HepG2 (cell line): ENCODE data around the gene TMF1. TPM values are rescaled to one million over a fixed set of nuclear protein-coding genes. Genes with fewer than 3 reads are reported as not detected.
A peak's percentile ranks its signal among the peaks of the same experiment; 100 is the strongest.

Experiments
- AKAP8 ChIP-seq: sonication (generic); formaldehyde crosslinking; IDR thresholded peaks from 2 replicates; pipeline ENCODE4 v1.5.1; 2020; ENCODE audit warnings: mild to moderate bottlenecking, missing genetic modification reagents
- ATF5 ChIP-seq: sonication (generic); formaldehyde crosslinking; IDR thresholded peaks from 2 replicates; pipeline ENCODE4 v1.4.0; 2020; ENCODE audit warnings: mild to moderate bottlenecking, low read depth, missing genetic modification reagents
- BCL6 ChIP-seq: IDR thresholded peaks from 2 replicates; pipeline ENCODE4 v1.6.1; 2016; ENCODE audit warnings: missing genetic modification reagents, missing compliant biosample characterization
- CENPX ChIP-seq: sonication (generic); formaldehyde crosslinking; IDR thresholded peaks from 2 replicates; pipeline ENCODE4 v1.9.0; 2021; ENCODE audit warnings: mild to moderate bottlenecking, missing genetic modification reagents, moderate library complexity
- FOXA1 ChIP-seq, 2 experiments: fragments of 450-650 bp in 1 of 2; sonication (generic) in 1 of 2; formaldehyde crosslinking in 1 of 2; IDR thresholded peaks; 2 replicates each; pipeline versions ENCODE4 v1.4.0 to v1.6.1; 2016 to 2020; ENCODE audit warnings: missing genetic modification reagents in 1 of 2
- FOXP1 ChIP-seq, 2 experiments: fragments of 450-650 bp in 1 of 2; IDR thresholded peaks; 2 replicates each; pipeline ENCODE4 v1.6.1; 2017 to 2018; ENCODE audit warnings: antibody characterized with exemption in 1 of 2
- FOXP4 ChIP-seq: sonication (generic); formaldehyde crosslinking; IDR thresholded peaks from 2 replicates; pipeline ENCODE4 v1.4.0; 2020; ENCODE audit warnings: missing genetic modification reagents
- GLI4 ChIP-seq: sonication (generic); formaldehyde crosslinking; IDR thresholded peaks from 2 replicates; pipeline ENCODE4 v1.5.1; 2020; ENCODE audit warnings: missing genetic modification reagents, mild to moderate bottlenecking, moderate library complexity, borderline replicate concordance
- HOMEZ ChIP-seq: IDR thresholded peaks from 2 replicates; pipeline ENCODE4 v1.6.1; 2016; ENCODE audit warnings: low read depth
- IRF9 ChIP-seq: sonication (generic); formaldehyde crosslinking; IDR thresholded peaks from 2 replicates; pipeline ENCODE4 v1.8.0; 2022; ENCODE audit warnings: missing genetic modification reagents, mild to moderate bottlenecking, borderline replicate concordance
- KAT2B ChIP-seq: fragments of 150-350 bp; IDR thresholded peaks from 2 replicates; pipeline ENCODE4 v1.6.1; 2014; ENCODE audit warnings: low read depth, low read length, borderline replicate concordance
- MYNN ChIP-seq: sonication (generic); formaldehyde crosslinking; IDR thresholded peaks from 2 replicates; pipeline ENCODE4 v1.4.0; 2020; ENCODE audit warnings: mild to moderate bottlenecking, low read depth, missing genetic modification reagents
- POLR2G ChIP-seq: fragments of 200-400 bp; formaldehyde crosslinking; IDR thresholded peaks from 2 replicates; pipeline ENCODE4 v1.6.1; 2018; ENCODE audit warnings: mild to moderate bottlenecking, low read depth, low read length, moderate library complexity
- RBAK ChIP-seq: sonication (generic); formaldehyde crosslinking; IDR thresholded peaks from 2 replicates; pipeline ENCODE4 v1.5.1; 2020; ENCODE audit warnings: mild to moderate bottlenecking, missing genetic modification reagents
- RFXAP ChIP-seq: sonication (generic); formaldehyde crosslinking; IDR thresholded peaks from 2 replicates; pipeline ENCODE4 v1.4.0; 2020; ENCODE audit warnings: missing genetic modification reagents, borderline replicate concordance
- RNF2 ChIP-seq: fragments of 450-650 bp; conservative IDR thresholded peaks from 2 replicates; pipeline ENCODE4 v1.6.1; 2016; ENCODE audit warnings: low read depth
- TCF12 ChIP-seq, 2 experiments: fragments of 450-650 bp in 1 of 2; sonication (generic) in 1 of 2; formaldehyde crosslinking in 1 of 2; IDR thresholded peaks; 2 replicates each; pipeline versions ENCODE4 v1.6.1 to v1.8.0; 2017 to 2022; ENCODE audit warnings: antibody characterized with exemption in 1 of 2, mild to moderate bottlenecking in 1 of 2, missing genetic modification reagents in 1 of 2, moderate library complexity in 1 of 2
- ZBTB37 ChIP-seq: sonication (generic); formaldehyde crosslinking; IDR thresholded peaks from 2 replicates; pipeline ENCODE4 v1.4.0; 2020; ENCODE audit warnings: mild to moderate bottlenecking, missing genetic modification reagents
- ZEB1 ChIP-seq: IDR thresholded peaks from 2 replicates; pipeline ENCODE4 v1.6.1; 2012; ENCODE audit warnings: mild to moderate bottlenecking, low read depth, inconsistent platforms; ENCODE audit not compliant: insufficient replicate concordance
- ZFP62 ChIP-seq: sonication (generic); formaldehyde crosslinking; IDR thresholded peaks from 2 replicates; pipeline ENCODE4 v1.4.0; 2020; ENCODE audit warnings: missing genetic modification reagents
- ZNF446 ChIP-seq: sonication (generic); formaldehyde crosslinking; IDR thresholded peaks from 2 replicates; pipeline ENCODE4 v1.5.0; 2020; ENCODE audit warnings: mild to moderate bottlenecking, missing genetic modification reagents
- ZNF678 ChIP-seq: sonication (generic); formaldehyde crosslinking; IDR thresholded peaks from 2 replicates; pipeline ENCODE4 v1.4.0; 2020; ENCODE audit warnings: mild to moderate bottlenecking, missing genetic modification reagents
- polyA plus RNA-seq, 8 experiments: library from polyadenylated mRNA; depleted of rRNA in 3 of 8; stranded (reverse) in 7 of 8; unstranded in 1 of 8; fragments of >200 nt; fragmentation: Illumina TruSeq in 4 of 8; extraction: Trizol in 4 of 8; gene quantifications; 2 replicates each; pipeline versions ENCODE4 v1.2.1 to v1.2.3, GENCODE V29; 2011 to 2016; ENCODE audit warnings: low read depth in 4 of 8, missing spikeins in 1 of 8, mixed read lengths in 1 of 8; ENCODE audit not compliant: insufficient read depth in 1 of 8
- total RNA-seq, 5 experiments: library from RNA; depleted of rRNA; stranded (reverse); fragments of >200 nt; fragmentation: Illumina TruSeq; extraction: Trizol; gene quantifications; 2 replicates each; pipeline ENCODE4 v1.2.3, GENCODE V29; 2016; ENCODE audit warnings: low read depth in 1 of 5

Gene TMF1
- total and polyA plus RNA-seq, 2 of the 13 experiments (the other 11 are each of a cell fraction or from before 2014, with no cell fraction given) = 12.1 to 38.4 TPM

- no peak for TF ChIP-seq KAT2B
- 0 out of 2 replicates have a peak, but pooled peaks have one; percentile 10 for TF ChIP-seq FOXP4 (CRISPR knock-in tag)
- TF ChIP-seq MYNN (CRISPR knock-in tag) = no peak; the same call in 1 of the 2 replicates
- TF ChIP-seq ZFP62 (CRISPR knock-in tag) = no peak
- no peak for TF ChIP-seq TCF12 (IDR thresholded peaks at IDR 0.05)
- no peak for TF ChIP-seq TCF12 (CRISPR knock-in tag; IDR thresholded peaks at IDR 0.05)
- TF ChIP-seq ATF5 (CRISPR knock-in tag) = no peak
- TF ChIP-seq FOXA1 (IDR thresholded peaks at IDR 0.05) = no peak
- TF ChIP-seq FOXA1 (CRISPR knock-in tag; IDR thresholded peaks at IDR 0.05) = 0 out of 2 replicates have a peak, but pooled peaks have one; percentile 36
- TF ChIP-seq CENPX (CRISPR knock-in tag) = no peak
- peak; percentile 48 for TF ChIP-seq HOMEZ (CRISPR knock-in tag)
- peak; percentile 83 for TF ChIP-seq POLR2G
- TF ChIP-seq ZBTB37 (CRISPR knock-in tag) = no peak
- TF ChIP-seq ZNF446 = no peak
- no peak for TF ChIP-seq ZEB1
- TF ChIP-seq FOXP1 (IDR thresholded peaks at IDR 0.05) = no peak
- TF ChIP-seq FOXP1 (CRISPR knock-in tag; IDR thresholded peaks at IDR 0.05) = no peak
- TF ChIP-seq BCL6 (CRISPR knock-in tag) = no peak
- no peak; the same call in 1 of the 2 replicates for TF ChIP-seq ZNF678 (CRISPR knock-in tag)
- TF ChIP-seq IRF9 = 0 out of 2 replicates have a peak, but pooled peaks have one; percentile 48
- no peak for TF ChIP-seq RBAK
- TF ChIP-seq RFXAP (CRISPR knock-in tag) = no peak
- no peak for TF ChIP-seq AKAP8 (CRISPR knock-in tag)
- TF ChIP-seq GLI4 (CRISPR knock-in tag) = no peak
- no peak for TF ChIP-seq RNF2
Measured at GRCh38 chr3:69051756-69052471, at the start of gene TMF1 (continued).
